GM19193 (cell line): ENCODE data around the gene PDE1A.

Experiments used
- POLR2A ChIP-seq: IDR thresholded peaks from 4 replicates; pipeline ENCODE4 v1.6.1; 2011; ENCODE audit not compliant: insufficient read depth, insufficient read length; ENCODE audit errors: extremely low read depth

PDE1A gene

DNA sequence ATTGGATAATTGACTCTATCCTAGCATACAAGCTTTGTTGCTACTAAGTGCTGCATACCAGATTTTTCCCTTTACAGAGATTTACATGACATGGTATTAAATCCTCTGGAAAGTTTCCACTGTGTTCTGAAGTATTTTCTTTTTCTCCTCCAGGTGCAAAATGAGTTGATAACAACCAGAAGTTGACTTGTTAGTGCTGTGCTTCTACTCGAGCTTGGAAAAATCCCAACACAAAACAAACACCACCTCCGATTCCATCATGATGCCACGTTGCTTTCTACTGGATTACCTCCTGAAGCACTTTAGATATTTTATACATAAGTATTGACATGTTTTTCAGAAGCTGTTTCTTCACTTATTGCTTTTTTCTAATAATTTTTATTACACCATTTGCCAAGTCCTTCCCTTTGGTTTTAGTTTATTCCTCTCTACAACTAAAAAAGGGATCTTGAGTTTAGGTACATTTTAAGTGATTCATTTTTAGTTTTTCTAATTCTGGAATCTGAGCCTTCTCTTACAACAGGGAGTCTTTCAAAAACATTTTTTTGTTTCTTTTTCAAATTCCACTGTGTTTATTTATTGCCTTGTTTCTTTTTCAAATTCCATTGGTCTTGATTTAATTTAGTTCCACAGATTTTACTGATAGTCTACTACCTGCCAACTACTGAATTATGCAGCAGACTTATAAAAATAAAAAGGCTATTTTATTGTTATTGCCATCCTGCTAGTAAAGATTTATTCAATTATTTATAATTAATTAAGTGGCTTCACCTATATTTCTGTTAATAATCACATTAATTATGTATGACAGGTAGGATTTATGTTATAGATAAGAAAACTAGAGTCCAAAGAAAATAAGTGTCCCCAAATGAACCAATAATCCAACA, 297.8 kb downstream of the PDE1A start:
- no peak for TF ChIP-seq POLR2A

DNA sequence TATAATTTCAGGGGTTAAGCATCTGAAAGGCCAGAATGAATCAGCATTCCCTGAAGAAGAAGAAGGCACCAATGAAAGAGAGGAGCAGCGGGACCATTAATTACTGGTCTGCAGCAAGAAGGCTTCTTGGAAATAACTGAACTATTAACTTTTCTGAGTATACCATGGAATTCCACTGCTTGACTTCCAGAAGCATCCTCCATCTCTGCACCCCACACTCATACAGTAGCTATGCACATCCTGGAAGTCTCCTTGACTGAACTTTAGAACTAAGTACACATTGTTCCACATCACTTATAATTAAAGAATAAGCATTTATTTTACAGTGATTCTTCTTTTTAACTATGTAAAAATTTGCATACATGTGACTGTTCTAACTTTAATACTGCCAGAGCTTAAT, 309.6 kb downstream of the PDE1A start:
- TF ChIP-seq POLR2A = no peak

DNA sequence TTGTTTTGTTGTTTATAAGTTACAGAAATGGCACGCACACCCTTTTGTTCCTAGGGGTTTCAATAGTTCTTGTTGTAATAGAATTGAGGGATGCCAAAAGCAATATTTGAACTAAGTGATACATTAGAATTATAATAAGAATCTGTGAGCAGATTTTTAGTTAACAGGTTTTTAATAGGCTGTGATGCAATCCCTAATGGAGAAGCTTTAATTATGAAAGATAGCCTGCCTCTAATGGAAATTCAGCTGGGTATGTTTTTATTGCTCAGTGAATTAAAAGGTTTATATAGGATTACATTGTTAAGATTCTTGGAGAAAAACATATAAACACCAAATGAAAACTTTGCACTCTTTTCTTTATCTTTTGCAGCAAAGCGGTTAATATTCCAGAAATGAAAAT, 310.1 kb downstream of the PDE1A start:
- no peak for TF ChIP-seq POLR2A

DNA sequence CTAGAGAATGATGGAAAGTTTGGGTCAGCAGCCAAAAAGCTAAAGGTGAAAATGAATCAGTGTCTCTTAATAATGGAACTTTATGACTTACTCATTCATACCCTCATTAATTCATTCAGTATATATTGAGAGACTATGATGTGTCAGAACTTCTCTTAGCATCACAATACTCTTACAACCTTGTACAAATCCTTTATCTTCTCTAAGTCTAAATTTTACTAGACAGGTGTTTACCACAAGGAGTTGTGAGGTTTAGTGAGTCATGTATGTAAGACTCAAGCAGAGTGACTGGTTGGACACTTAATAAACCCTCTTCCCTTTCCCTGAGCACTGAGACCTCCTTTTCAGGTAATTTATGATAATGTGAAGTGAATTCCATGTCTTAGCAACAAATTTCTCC, 311.6 kb downstream of the PDE1A start:
- no peak for TF ChIP-seq POLR2A

DNA sequence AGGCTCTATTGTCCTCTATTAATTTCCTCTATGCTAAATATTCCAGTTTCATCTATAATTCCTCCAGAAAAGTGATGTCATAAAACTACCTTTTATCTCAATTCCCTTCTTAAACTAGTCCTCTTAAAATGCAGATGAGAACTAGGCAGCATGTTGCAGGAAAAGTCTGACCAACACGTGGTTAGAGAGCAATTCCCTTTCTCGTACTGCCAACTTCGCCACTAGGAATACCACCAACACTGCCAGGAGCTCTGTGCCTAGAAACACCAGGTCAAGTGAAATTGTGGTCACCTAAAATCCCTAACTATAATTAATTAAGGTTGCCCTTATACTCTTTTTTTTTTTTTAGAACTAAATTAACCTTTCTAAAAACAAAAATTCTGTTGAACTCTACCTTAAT, 313.5 kb downstream of the PDE1A start:
- TF ChIP-seq POLR2A = no peak

DNA sequence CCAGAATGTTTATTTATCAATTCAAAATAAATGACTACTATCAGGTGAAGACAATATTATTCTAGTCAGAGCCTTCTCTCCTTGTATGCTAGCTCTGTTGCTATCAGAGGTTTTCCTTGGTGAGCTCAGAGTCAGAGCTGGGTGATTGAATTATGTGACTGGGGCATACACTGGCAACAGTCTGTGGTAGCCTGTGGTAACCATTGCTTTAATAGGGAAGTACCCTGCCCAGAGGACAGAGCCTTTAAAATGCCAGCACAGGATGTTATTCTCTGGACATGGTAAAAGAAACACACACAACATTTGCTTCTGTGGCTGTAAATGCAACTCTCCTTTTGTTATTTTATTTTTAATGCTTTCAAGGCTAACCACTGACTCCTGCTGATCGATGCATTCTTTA, 316.5 kb downstream of the PDE1A start:
- no peak for TF ChIP-seq POLR2A

DNA sequence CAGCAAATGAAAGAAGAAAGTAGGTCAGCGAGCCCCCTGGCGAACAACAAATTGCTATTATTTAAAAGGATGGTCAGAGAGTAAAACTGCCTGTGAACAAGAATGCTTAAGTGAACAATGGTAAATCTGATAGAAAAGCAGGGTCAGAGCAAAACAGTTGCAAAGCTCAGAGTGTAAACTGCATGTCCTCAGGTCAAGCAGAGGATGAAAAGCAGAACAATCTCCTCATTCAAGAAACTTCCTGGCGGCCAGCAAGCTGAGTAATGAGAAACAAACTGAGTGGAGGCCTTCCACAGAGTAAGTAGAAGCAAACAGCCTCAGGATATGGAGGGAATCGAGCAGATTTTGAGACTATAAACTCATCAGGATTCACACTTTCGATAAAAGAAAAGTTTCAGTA, 323.3 kb downstream of the PDE1A start:
- TF ChIP-seq POLR2A = no peak

DNA sequence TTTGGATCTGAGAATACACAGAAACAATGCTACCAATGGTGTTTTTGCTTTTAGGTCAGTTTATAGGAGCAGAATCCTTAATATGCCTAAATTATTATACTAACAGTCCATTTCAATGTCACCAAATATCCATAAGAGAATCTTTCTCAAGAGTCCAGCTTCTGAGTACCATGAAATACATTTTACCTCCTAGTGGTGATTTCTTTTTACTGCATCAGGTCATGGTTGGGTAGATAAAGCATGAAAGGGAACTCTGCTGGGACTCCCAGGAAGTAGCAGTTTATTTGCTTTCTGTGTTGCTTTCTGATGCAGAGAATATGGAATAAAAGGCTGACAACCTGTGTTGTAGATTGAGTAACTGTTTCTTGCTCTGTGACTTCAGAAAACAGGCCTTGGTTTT, 325.6 kb downstream of the PDE1A start:
- no peak for TF ChIP-seq POLR2A

DNA sequence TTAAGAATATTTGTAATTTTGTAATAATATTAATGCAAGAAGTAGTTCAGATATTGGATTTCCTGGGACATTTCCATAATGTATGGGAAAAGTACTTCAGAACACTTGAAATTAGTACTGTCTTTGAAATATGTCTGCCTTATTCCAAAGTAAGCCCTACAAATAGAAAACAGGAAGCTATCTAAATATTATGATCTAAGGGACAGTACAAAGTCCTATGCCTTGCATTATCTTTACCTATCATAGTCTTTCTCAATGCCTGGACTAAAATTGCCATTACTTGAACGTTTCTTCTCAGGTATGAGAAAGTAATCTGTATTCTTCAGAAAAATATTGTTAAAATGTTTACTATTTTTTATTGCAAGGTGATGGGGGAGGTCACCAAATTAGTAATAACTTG, 328.2 kb downstream of the PDE1A start:
- TF ChIP-seq POLR2A = no peak

DNA sequence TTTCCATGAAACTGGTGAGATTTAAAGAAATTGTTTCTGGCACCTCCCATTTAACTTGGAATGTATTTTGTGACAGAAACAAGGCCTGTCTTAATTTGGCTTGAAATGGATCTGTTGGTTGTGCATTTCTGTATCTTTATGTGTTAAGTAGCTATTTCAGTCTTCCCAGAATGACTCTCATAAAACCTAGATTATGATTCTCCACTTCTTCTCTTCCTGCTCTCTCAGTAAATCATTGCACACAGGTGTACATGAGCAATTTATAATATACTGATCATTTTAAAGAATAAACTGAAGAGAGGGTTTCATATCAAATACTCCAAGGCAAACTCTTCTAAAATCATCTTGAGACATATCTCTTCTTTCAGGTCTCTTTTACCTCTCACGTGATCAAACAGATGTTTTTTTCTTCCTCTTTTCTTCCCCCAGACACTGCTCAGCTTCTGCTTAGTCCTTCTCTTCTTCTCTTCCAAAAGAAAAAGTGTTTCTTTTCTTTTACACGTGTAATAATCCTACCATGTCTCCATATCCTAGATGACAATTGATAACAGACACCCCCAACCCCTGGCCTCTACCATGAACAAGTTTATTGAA, 329.2 kb downstream of the PDE1A start:
- TF ChIP-seq POLR2A = no peak

DNA sequence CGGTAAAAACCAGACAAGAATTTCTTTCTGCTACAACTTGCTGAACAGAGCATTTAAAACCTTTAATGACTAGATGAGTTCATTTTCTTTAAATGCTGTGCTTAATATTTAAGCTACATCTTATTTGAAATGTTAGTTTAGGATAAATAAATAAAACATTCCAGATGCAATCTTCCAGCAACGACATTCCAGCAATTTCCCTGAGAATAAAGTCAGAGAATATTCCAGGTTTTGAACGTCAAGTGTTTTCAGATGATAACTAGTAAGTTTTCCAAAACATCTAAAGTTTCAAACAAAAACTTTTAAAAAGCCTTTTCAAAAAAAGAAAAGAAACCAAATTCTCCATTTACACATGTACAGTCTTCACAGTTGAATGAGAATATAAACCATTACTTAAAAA, 336.4 kb downstream of the PDE1A start:
- no peak for TF ChIP-seq POLR2A
